DMS153 treated with DMSO at 0.1 percent for 48 hours (cell line): ENCODE results near the gene EDIL3.
"Not testable (repeated sequence)": the region's sequence is repeated elsewhere in the genome, so short reads cannot be mapped to it uniquely, and the experiment has no call there.

Source experiments
- DNase-seq: peaks from one replicate; lab custom pipeline; 2025; ENCODE audit not compliant: unreplicated experiment; lab: John Stamatoyannopoulos, UW

Gene EDIL3

GRCh38 chr5:84080908-84081307 is 303.8 kb downstream of the EDIL3 start:
- DNase-seq, result no peak

GRCh38 chr5:84072339-84072738 is 312.3 kb downstream of the EDIL3 start:
- DNase-seq, result no peak

- DNase-seq, result no peak
Observed at GRCh38 chr5:84069608-84070179, 315.0 kb downstream of the EDIL3 start.

GRCh38 chr5:84063041-84063440 is 321.6 kb downstream of the EDIL3 start:
- no peak for DNase-seq

GRCh38 chr5:84059672-84060071 is 325.0 kb downstream of the EDIL3 start:
- DNase-seq, result no peak

GRCh38 chr5:84058561-84058960 is 326.1 kb downstream of the EDIL3 start:
- DNase-seq, result no peak

- DNase-seq, result no peak
Observed at GRCh38 chr5:84057211-84057610, 327.5 kb downstream of the EDIL3 start.

GRCh38 chr5:84045964-84046363 is 338.7 kb downstream of the EDIL3 start:
- DNase-seq, result no peak

GRCh38 chr5:84036842-84037241 is 347.8 kb downstream of the EDIL3 start:
- no peak for DNase-seq

GRCh38 chr5:84032324-84032723 is 352.4 kb downstream of the EDIL3 start:
- DNase-seq, result no peak

GRCh38 chr5:84028093-84028492 is 356.6 kb downstream of the EDIL3 start:
- no peak for DNase-seq

GRCh38 chr5:84018521-84018920 is 366.2 kb downstream of the EDIL3 start:
- not testable (repeated sequence) for DNase-seq

- DNase-seq, result no peak
Observed at GRCh38 chr5:84017523-84018172, 367.0 kb downstream of the EDIL3 start.

GRCh38 chr5:84016085-84016484 is 368.6 kb downstream of the EDIL3 start:
- no peak for DNase-seq

GRCh38 chr5:84014966-84015365 is 369.7 kb downstream of the EDIL3 start:
- no peak for DNase-seq

- no peak for DNase-seq
Observed at GRCh38 chr5:83993803-83994202, 390.9 kb downstream of the EDIL3 start.

- DNase-seq, result no peak
Observed at GRCh38 chr5:83991566-83992224, 393.0 kb downstream of the EDIL3 start.

- DNase-seq, result no peak
Observed at GRCh38 chr5:83988293-83988685, 396.4 kb downstream of the EDIL3 start.

GRCh38 chr5:83987513-83988292 is 397.0 kb downstream of the EDIL3 start:
- DNase-seq, result no peak

GRCh38 chr5:83983852-83984251 is 400.8 kb downstream of the EDIL3 start:
- DNase-seq, result no peak

- DNase-seq, result no peak
Observed at GRCh38 chr5:83973925-83974815, 410.5 kb downstream of the EDIL3 start.
